RWPE2 (cell line): ENCODE data around the gene CDC42EP1.

Experiments
- ATAC-seq: fragments of 200-7000 bp; cut with Tn5 transposase; 3 replicates; pipeline ENCODE4 v1.9.1; 2021; ENCODE audit warnings: low read depth
- DNase-seq: peaks from one replicate; pipeline ENCODE4 v3.0.0-alpha.2; 2020; ENCODE audit warnings: low spot score
- H3K27ac ChIP-seq: fragments of 450-650 bp; 2 replicates; pipeline ENCODE4 v1.5.1; 2017; ENCODE audit warnings: mild to moderate bottlenecking; ENCODE audit not compliant: poor library complexity, severe bottlenecking
- H3K27me3 ChIP-seq: fragments of 250-450 bp; sonication (Bioruptor Pico); 2 replicates; pipeline ENCODE4 v1.5.1; 2021; ENCODE audit warnings: mild to moderate bottlenecking, moderate library complexity; ENCODE audit not compliant: insufficient read depth, poor library complexity, severe bottlenecking
- H3K36me3 ChIP-seq: fragments of 250-450 bp; sonication (Bioruptor Pico); 2 replicates; pipeline ENCODE4 v1.5.1; 2020; ENCODE audit warnings: low read depth, mild to moderate bottlenecking, moderate library complexity
- H3K4me1 ChIP-seq: fragments of 250-450 bp; sonication (Bioruptor Pico); 2 replicates; pipeline ENCODE4 v1.5.1; 2021; ENCODE audit warnings: mild to moderate bottlenecking, moderate library complexity; ENCODE audit not compliant: insufficient read depth, poor library complexity, severe bottlenecking
- H3K4me3 ChIP-seq: fragments of 250-450 bp; sonication (Bioruptor Pico); 2 replicates; pipeline ENCODE4 v1.5.1; 2021; ENCODE audit warnings: mild to moderate bottlenecking, moderate library complexity; ENCODE audit not compliant: severe bottlenecking
- H3K9me3 ChIP-seq: fragments of 250-450 bp; sonication (Bioruptor Pico); 2 replicates; pipeline ENCODE4 v1.5.1; 2021; ENCODE audit warnings: mild to moderate bottlenecking, moderate library complexity; ENCODE audit not compliant: severe bottlenecking
- TF ChIP-seq, protein P1 (sequence below): fragments of 450-650 bp; IDR thresholded peaks from one replicate; pipeline ENCODE4 v1.5.1; 2017; ENCODE audit warnings: mild to moderate bottlenecking, moderate library complexity; ENCODE audit not compliant: poor library complexity, severe bottlenecking

Gene CDC42EP1

DNA sequence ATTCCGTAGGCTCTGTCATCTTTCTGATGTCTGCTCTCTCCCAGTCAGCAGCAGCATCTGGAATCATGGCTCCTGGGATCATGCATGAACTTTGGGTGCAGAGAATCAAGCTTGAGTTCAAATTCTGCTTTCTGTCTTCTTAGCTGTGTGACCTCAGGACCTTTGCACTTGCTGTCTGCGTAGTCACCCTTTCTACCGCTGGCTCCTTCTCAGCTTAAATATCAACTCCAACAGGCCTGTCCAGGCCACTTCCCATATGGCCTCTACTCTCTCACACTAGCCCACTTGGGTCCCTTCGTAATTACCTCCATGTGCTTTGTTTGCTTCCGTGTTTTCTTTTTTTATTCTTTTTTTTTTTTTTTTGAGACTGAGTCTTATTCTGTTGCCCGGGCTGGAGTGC lies 43.8 kb downstream of the CDC42EP1 start:
- Histone ChIP-seq H3K27me3 (no peaks in the 10 kb centered on the region), H3K4me1 (peaks cover 8% of the 10 kb centered on the region)
- no peak for ATAC-seq

GRCh38 chr22:37604875-37605274 lies 44.6 kb downstream of the CDC42EP1 start:
- TF ChIP-seq, protein P1, sequence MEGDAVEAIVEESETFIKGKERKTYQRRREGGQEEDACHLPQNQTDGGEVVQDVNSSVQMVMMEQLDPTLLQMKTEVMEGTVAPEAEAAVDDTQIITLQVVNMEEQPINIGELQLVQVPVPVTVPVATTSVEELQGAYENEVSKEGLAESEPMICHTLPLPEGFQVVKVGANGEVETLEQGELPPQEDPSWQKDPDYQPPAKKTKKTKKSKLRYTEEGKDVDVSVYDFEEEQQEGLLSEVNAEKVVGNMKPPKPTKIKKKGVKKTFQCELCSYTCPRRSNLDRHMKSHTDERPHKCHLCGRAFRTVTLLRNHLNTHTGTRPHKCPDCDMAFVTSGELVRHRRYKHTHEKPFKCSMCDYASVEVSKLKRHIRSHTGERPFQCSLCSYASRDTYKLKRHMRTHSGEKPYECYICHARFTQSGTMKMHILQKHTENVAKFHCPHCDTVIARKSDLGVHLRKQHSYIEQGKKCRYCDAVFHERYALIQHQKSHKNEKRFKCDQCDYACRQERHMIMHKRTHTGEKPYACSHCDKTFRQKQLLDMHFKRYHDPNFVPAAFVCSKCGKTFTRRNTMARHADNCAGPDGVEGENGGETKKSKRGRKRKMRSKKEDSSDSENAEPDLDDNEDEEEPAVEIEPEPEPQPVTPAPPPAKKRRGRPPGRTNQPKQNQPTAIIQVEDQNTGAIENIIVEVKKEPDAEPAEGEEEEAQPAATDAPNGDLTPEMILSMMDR: no peak
- Histone ChIP-seq H3K4me3 (no peak overlapping the region), H3K27me3 (no peaks in the 10 kb centered on the region), H3K27ac (no peak overlapping the region), H3K9me3 (no peaks in the 10 kb centered on the region), H3K4me1 (peaks cover 11% of the 10 kb centered on the region), H3K36me3 (no peaks in the 10 kb centered on the region)
- DNase-seq (no peak), ATAC-seq (no peak)

More for the DNA sequence above, 43.8 kb downstream of the CDC42EP1 start:
- H3K4me3 ChIP-seq: no peak overlapping the region
- H3K36me3 ChIP-seq: no peaks in the 10 kb centered on the region
- H3K9me3 ChIP-seq: no peaks in the 10 kb centered on the region
- no peak overlapping the region for H3K27ac ChIP-seq
- no peak for DNase-seq
- TF ChIP-seq, protein P1: no peak

GRCh38 chr22:37607010-37607934 lies 47.0 kb downstream of the CDC42EP1 start:
- peak overlapping the region; percentile 90 for H3K27ac ChIP-seq
- no peaks in the 10 kb centered on the region for H3K27me3 ChIP-seq
- DNase-seq (peak; percentile 87), ATAC-seq (peak; percentile 60)
- no peaks in the 10 kb centered on the region for H3K36me3 ChIP-seq
- peaks cover 4% of the 10 kb centered on the region for H3K4me1 ChIP-seq
- peak overlapping the region; percentile 23 for H3K4me3 ChIP-seq
- TF ChIP-seq, protein P1: peak; percentile 98
- no peaks in the 10 kb centered on the region for H3K9me3 ChIP-seq

DNA sequence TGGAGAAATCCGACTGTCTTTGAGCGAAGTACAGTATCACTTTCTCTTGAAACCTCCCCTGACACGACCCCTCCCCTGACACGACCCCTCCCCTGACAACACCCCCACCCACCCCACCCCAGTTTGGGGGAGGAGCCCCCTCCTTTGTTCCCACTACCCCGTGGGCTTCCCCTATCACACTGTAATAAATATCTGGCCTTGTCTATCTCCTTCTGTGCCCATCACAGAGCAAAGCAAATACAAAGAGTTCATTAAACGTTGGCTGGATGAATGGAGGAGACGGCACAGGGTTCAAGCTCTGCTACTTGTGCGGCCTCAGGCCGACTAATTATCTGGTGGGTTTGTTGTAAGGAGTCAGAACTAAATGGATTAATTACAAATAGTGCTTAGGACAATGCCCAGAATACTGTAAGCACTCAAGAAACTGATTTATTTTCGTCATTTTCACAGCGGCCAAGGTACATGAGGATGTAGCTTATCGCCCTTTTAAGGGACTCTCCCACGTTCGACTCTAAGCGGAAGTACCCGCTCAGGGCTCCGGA lies 47.7 kb downstream of the CDC42EP1 start:
- Histone ChIP-seq H3K4me3 (peak overlapping the region; percentile 71), H3K36me3 (no peaks in the 10 kb centered on the region), H3K9me3 (no peaks in the 10 kb centered on the region), H3K27ac (peak overlapping the region; percentile 90), H3K4me1 (peaks cover 4% of the 10 kb centered on the region), H3K27me3 (no peaks in the 10 kb centered on the region)
- TF ChIP-seq, protein P1: no peak
- DNase-seq (no peak), ATAC-seq (no peak)
